ENCODE measurements around the gene SLC7A8.

Gene SLC7A8

DNA sequence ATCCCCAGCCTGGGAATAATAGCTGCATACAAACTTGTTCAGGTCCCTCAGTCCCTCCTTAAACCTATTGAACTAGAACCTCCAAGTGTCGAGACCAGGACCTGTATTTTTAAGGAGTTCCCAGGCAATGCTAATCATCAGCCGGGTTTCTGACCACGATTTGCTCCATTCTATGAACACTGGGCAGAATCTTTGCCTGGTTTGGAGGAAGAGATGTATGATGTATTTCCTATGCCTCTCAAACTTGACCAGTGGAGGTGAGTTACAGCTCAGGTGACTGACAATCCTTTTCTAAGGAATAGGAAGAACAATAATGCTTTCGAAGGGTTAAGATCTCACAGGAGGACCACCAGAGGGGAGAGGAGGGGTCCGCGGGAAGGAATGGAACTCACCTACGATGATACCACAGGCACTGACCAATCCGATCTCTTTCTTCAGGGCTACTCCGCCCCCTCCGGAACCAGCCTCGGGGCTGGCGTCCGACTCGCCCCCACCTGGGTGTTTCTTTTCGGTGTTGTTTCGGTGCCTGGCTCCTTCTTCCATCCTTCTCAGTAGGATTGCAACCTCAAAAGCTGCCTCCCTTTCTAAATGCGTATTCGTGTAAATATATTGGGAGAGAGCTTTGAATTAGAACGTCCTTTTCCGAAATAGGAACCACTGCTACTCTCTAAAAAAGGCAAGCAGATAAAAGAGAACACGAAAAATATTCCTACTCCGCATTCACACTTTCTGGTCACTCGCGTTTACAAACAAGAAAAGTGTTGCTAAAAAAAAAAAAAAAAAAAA, 895 bp downstream of the SLC7A8 start:
- peak; percentile 40 for DNase-seq

DNA sequence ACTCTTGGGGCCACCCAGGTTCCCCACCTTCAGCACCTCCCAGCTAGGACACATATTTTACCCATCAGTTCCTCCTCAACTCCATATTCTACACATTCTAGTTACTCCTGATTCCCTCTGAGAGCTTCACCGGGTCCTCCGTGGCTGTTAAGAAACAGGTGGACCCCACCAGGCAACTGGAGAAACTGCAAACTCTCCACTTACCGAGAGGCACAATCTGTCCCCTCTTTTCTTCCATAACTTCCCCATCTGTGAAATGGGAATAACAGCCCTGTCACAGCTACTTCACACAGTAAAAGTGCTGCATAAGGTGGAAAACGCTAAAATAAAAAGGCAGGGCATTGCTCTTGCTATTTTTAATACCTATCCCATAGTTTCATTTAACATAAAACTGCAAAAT, 1.5 kb downstream of the SLC7A8 start:
- DNase-seq, result no peak

DNA sequence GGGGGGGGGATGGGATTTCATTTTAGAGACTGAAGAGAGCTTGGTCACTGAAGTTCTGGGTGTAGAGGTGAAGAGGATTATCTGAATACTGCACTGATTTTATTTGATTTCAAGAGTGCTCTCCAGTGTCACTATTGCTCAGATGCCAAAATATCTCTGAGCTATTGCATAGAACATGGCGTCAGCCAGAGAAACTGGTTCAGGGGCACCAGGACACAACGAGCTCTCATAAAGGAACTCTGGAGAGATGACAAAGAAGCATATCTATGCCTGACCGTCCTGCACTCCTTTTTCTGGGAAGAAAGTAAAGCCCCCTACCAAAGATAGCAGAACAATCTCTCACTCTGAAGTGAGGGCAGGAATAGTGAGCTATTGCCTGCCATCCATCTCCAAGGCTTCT, 2.0 kb downstream of the SLC7A8 start:
- no peak for DNase-seq

DNA sequence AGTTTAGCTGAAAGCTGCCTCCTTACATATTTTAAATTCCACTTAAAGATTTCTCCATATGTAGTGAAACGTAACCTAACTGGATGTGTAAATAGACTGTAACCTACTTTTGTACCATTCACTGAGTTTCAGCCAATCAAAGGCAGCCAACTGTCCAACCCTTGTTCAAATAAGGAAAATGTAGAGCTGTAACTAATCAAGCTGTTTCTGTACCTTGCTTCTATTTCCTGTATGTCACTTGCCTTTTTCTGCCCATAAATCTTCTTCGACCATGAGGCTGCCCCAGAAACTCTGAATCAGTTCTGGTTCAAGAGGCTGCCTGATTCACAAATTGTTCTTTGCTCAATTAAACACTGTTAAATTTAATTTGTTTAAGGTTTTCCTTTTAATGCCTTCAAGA, 6.3 kb downstream of the SLC7A8 start:
- no peak for DNase-seq

DNA sequence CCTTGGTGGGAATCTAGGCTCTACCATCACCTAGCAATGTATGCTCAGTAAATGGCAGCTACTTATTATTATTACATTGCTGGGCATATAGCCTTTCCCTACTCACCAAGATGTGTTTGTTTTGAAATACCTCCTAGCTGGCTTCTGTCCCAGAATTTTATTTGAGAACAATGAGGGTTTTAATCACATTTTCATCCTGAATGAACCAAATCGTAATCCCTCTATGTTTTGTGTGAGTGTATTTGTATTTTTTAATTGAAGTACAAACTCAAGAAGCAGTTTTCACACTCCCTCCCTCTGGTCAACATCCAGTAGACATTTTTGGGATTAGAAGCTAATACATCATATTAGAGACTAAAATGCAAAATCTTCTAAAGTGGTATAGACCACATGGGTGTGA, 7.6 kb downstream of the SLC7A8 start:
- DNase-seq, result no peak

GRCh38 chr14:23174296-23175184, 8.9 kb downstream of the SLC7A8 start:
- no peak for DNase-seq

GRCh38 chr14:23173796-23174195, 9.7 kb downstream of the SLC7A8 start:
- DNase-seq, result no peak

GRCh38 chr14:23173031-23173430, 10.4 kb downstream of the SLC7A8 start:
- DNase-seq, result no peak

GRCh38 chr14:23172574-23172973, 10.9 kb downstream of the SLC7A8 start:
- DNase-seq, result no peak

DNA sequence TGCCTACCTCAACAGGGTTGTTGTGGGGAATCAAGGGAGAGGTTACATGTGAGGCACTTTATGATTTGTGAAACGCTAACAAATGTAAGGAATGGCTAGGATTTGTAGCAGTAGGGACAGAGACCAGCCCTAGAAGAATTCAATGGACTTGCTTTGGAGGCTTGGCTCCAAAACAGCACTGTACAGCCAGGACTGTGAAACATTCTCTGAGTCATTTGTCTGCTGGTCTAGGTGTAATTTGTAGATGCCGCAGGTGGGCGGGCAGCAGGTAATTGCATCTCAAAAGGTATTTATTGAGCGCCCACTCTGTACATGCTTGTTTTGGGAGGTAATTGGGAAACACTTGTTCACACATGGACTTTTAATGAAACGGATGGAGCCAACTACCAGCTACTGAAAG, 11.4 kb downstream of the SLC7A8 start:
- no peak for DNase-seq

- DNase-seq, result no peak
Measured at GRCh38 chr14:23171222-23171975, 12.1 kb downstream of the SLC7A8 start.

- no peak for DNase-seq
Measured at GRCh38 chr14:23169622-23170021, 13.8 kb downstream of the SLC7A8 start.

DNA sequence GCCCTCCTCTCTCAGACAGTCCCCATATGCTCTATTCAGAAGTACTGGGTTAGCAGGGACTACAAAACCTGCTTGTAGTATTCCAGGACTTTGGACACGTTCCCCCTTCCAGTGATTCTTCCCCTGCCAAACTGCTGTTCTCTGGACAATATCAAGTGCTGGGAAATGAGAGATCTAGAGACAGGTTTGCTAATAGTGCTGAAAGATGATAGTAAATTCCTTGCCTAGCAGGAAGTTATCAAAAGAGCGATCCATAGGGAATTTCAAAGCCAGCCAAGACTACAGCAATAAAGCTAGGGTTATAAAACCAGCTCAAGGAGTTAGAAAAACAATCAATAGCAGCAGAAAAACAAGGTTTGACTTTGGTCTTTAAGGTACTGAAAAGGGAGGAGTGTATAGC, 15.2 kb downstream of the SLC7A8 start:
- DNase-seq, result no peak

DNA sequence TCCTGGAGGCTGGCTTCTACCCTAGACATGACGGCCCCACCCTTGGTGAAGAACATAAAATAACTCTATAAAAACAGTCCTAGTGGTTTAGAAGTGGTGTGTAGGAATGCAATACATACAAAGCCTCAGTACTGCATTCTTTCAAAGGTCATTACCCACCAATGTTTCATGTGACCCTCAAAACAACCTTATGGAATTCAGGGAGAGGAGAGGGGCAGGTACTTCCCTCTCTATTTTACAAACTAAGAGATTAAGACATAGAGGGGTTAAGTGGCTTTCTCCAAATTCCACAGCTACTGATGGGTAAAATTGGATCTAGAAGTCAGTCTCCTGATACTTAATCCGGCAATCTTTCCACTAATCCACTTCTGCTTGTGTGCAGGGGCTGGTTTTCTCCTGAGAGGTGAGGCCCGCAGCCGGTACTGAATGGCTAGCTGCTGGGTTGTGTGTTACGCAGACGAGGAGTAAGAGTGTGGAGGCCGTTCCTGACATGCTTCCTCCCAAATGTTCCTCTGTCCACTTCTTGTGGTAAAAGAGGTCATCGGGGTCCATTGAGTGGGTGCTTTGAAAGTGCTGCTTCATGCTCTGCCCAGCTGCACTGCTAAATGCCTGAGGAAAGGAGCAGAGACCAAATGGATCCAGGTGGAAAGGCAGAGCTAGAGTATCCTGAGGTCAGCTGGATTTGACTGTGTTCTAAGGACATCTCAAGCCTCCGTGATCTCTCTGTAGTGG, 16.2 kb downstream of the SLC7A8 start:
- no peak for DNase-seq

- no peak for DNase-seq
Measured at GRCh38 chr14:23164949-23165348, 18.5 kb downstream of the SLC7A8 start.

DNA sequence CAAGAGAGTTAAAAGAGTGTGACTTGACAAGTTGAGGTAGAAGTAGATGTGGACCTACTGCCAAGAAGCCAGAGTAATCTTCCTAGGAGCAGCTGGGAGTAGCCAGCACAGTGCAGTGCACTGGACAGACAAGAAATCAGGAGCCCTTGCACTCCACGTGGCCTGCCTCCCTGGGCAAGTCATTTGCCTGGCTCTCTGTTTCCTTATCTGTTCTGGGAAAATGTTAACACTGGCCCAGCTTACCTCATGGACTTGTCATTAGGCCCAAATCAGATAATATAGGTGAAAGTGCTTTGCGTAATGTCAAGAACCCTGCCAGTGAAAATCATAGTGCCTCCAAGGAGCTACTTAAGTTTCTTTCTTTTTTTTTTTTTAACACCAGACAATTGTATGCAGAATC, 19.2 kb downstream of the SLC7A8 start:
- DNase-seq, result no peak

- no peak for DNase-seq
Measured at GRCh38 chr14:23163830-23164229, 19.6 kb downstream of the SLC7A8 start.

- no peak for DNase-seq
Measured at GRCh38 chr14:23162800-23163199, 20.7 kb downstream of the SLC7A8 start.

GRCh38 chr14:23162005-23162404, 21.5 kb downstream of the SLC7A8 start:
- no peak for DNase-seq

GRCh38 chr14:23160924-23161522, 22.4 kb downstream of the SLC7A8 start:
- DNase-seq, result peak; percentile 16

GRCh38 chr14:23159532-23159931, 23.9 kb downstream of the SLC7A8 start:
- no peak for DNase-seq

GRCh38 chr14:23158779-23159178, 24.7 kb downstream of the SLC7A8 start:
- no peak for DNase-seq

All from NCI-H2227 treated with DMSO at 0.1 percent for 48 hours (cell line).